ENCODE measurements around the gene PLPPR1.

The PLPPR1 gene

GRCh38 chr9:101350285-101350684 is 321.8 kb downstream of the PLPPR1 start:
- DNase-seq (ENCODE audit: low read depth) = no peak

GRCh38 chr9:101352892-101353463 is 324.5 kb downstream of the PLPPR1 start:
- DNase-seq (ENCODE audit: low read depth) = no peak

GRCh38 chr9:101353683-101354082 is 325.2 kb downstream of the PLPPR1 start:
- DNase-seq (ENCODE audit: low read depth) = no peak

- DNase-seq (ENCODE audit: low read depth) = no peak
Measured at GRCh38 chr9:101354143-101354764, 325.7 kb downstream of the PLPPR1 start.

- DNase-seq (ENCODE audit: low read depth) = no peak
Measured at GRCh38 chr9:101354765-101355708, 326.5 kb downstream of the PLPPR1 start.

GRCh38 chr9:101356619-101357018 is 328.1 kb downstream of the PLPPR1 start:
- DNase-seq (ENCODE audit: low read depth) = no peak

GRCh38 chr9:101359679-101360078 is 331.2 kb downstream of the PLPPR1 start:
- no peak for DNase-seq (ENCODE audit: low read depth)

- no peak for DNase-seq (ENCODE audit: low read depth)
Measured at GRCh38 chr9:101360647-101361046, 332.1 kb downstream of the PLPPR1 start.

- no peak for DNase-seq (ENCODE audit: low read depth)
Measured at GRCh38 chr9:101362450-101362849, 333.9 kb downstream of the PLPPR1 start.

GRCh38 chr9:101365181-101365580 is 336.7 kb downstream of the PLPPR1 start:
- DNase-seq (ENCODE audit: low read depth) = no peak

GRCh38 chr9:101366038-101366756 is 337.7 kb downstream of the PLPPR1 start:
- peak; percentile 19 for DNase-seq (ENCODE audit: low read depth)

GRCh38 chr9:101367323-101367722 is 338.8 kb downstream of the PLPPR1 start:
- DNase-seq (ENCODE audit: low read depth) = no peak

- DNase-seq (ENCODE audit: low read depth) = no peak
Measured at GRCh38 chr9:101369286-101369685, 340.8 kb downstream of the PLPPR1 start.

- DNase-seq (ENCODE audit: low read depth) = no peak
Measured at GRCh38 chr9:101369884-101370531, 341.5 kb downstream of the PLPPR1 start.

- no peak for DNase-seq (ENCODE audit: low read depth)
Measured at GRCh38 chr9:101371813-101372212, 343.3 kb downstream of the PLPPR1 start.

- DNase-seq (ENCODE audit: low read depth) = no peak
Measured at GRCh38 chr9:101372327-101373118, 344.0 kb downstream of the PLPPR1 start.
